ENCODE data around the gene JMJD1C.

JMJD1C gene

DNA sequence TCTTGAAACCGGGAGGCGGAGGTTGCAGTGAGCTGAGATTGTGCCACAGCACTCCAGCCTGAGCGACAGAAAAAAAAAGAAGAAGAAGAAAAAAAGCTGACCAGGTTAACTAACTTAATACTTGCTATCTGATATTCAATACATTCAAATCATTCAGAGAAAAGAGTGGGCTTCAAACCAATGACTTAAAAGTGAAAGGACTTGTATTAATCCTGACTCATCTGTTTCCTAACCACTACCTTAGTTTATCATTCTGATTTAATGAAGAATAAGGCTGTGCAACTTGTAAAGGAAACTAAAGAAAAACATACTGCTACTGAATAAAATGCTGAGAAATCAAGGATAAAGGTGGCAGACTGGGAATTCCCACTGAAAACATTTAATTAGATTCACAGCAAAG, 204.3 kb downstream of the JMJD1C start:
- no peak for DNase-seq (ENCODE audit: low read depth)
- no peak overlapping the region for H3K4me3 ChIP-seq (ENCODE audit: low read length)
- TF ChIP-seq, protein P1, sequence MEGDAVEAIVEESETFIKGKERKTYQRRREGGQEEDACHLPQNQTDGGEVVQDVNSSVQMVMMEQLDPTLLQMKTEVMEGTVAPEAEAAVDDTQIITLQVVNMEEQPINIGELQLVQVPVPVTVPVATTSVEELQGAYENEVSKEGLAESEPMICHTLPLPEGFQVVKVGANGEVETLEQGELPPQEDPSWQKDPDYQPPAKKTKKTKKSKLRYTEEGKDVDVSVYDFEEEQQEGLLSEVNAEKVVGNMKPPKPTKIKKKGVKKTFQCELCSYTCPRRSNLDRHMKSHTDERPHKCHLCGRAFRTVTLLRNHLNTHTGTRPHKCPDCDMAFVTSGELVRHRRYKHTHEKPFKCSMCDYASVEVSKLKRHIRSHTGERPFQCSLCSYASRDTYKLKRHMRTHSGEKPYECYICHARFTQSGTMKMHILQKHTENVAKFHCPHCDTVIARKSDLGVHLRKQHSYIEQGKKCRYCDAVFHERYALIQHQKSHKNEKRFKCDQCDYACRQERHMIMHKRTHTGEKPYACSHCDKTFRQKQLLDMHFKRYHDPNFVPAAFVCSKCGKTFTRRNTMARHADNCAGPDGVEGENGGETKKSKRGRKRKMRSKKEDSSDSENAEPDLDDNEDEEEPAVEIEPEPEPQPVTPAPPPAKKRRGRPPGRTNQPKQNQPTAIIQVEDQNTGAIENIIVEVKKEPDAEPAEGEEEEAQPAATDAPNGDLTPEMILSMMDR (conservative IDR thresholded peaks at IDR 0.05; ENCODE audit: low read depth, low read length) = no peak

- no peak for DNase-seq (ENCODE audit: low read depth)
- TF ChIP-seq, protein P1 (conservative IDR thresholded peaks at IDR 0.05; ENCODE audit: low read depth, low read length) = no peak
- no peak overlapping the region for H3K4me3 ChIP-seq (ENCODE audit: low read length)
These were observed 204.9 kb downstream of the JMJD1C start for GRCh38 chr10:63260860-63261251.

DNA sequence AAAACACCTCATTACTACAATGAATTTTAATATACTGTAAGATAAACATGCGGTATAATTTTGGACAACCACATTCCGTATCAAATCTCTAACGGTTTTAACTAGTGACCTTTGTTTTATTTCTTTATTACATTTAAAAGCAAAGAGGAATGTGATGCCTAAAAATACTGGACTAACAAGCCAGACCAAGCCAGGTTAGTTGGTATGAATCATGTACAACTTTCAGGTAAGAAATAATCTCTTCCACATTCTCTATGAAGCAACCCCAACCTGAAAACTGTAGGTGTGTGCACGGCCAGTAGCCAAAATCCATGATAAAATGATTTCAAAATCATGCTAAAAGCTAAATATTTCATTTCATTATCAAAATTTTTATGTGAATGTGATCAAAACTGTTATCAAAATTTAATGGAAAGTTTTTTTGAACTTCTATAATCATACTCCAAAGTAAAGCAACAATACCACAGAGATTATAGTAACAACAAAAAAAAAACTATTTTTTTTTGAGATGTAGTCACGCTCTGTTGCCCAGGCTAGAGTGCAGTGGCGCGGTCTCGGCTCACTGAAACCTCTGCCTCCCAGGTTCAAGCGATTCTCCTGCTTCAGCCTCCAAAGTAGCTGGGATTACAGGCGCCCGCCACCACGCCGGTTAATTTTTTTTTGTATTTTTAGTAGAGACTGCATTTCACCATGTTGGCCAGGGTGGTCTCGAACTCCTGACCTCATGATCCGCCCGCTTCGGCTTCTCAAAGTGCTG, 205.5 kb downstream of the JMJD1C start:
- no peak for DNase-seq (ENCODE audit: low read depth)
- TF ChIP-seq, protein P1 (conservative IDR thresholded peaks at IDR 0.05; ENCODE audit: low read depth, low read length) = no peak
- no peak overlapping the region for H3K4me3 ChIP-seq (ENCODE audit: low read length)

- DNase-seq (ENCODE audit: low read depth) = no peak
- H3K4me3 ChIP-seq (ENCODE audit: low read length) = no peak overlapping the region
- TF ChIP-seq, protein P1 (conservative IDR thresholded peaks at IDR 0.05; ENCODE audit: low read depth, low read length) = no peak
These were observed 206.7 kb downstream of the JMJD1C start for GRCh38 chr10:63258920-63259678.

DNA sequence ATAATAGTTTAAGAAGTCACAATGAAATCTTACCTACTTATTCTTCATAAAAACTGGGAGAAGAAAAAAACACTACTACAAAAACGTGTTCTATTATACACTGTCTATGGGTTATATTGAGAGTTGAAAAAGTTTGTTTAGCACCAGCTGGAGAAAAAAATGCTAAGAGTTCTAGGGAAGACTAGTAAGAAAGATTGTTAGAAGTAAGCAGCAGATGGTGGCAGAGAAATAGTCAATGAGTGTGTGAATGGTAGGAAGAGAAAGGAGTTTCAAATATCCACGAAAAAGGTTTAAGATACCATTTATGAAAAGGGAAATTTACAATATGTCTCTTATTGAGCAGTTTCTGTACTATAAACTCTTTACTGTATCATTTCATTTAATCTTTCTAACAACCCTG, 208.0 kb downstream of the JMJD1C start:
- no peak overlapping the region for H3K4me3 ChIP-seq (ENCODE audit: low read length)
- DNase-seq (ENCODE audit: low read depth) = no peak
- TF ChIP-seq, protein P1 (conservative IDR thresholded peaks at IDR 0.05; ENCODE audit: low read depth, low read length) = no peak

GRCh38 chr10:63256009-63256773, 209.6 kb downstream of the JMJD1C start:
- no peak overlapping the region for H3K4me3 ChIP-seq (ENCODE audit: low read length)
- DNase-seq (ENCODE audit: low read depth) = no peak
- TF ChIP-seq, protein P1 (conservative IDR thresholded peaks at IDR 0.05; ENCODE audit: low read depth, low read length) = no peak

All from retinal pigment epithelial cell (primary cell).